ENCODE data around the gene OR5H6.

The OR5H6 gene

DNA sequence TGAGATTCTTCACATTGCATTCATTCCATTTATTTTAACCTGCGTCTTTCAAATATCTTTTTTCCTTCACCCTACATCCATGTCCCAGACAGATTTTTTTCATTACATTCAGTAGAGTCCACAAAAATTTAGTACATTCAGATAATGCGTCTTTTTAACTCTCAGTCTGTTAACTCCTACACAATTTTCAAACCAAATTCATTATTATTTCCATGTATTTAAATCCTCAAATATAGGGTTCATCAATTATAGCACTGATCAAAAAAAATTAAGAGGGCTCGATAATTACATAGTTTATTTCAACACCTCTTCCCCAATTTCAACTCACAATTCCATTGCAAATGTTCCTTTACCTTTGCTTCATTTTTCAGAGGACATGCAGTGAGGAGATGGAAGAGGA, at the start of gene OR5H6:
Gene OR5H6 (plus strand): TSS at position 301 of the 400 bp plus-strand sequence. CDS start 89 bp downstream, at position 390.
- CTCF ChIA-PET: no interaction called here

DNA sequence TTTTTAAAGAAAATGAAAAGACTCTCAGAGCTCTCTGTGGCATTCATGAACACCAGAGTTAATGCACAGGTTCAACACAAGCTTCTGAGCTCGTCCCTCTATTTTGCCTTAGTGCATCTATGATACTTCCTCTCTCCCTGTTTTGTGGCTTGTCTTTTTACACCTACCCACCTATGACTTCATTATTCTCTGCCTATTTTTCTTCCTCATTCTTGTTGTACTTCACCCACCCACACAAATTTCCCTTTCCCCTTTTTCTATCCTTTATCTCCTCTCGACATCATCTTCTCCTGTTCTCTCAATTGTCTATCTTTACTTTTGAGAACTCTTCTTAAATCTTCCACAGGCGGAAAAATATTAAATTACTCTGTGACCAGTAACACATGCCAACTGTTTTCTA, 49.0 kb upstream of the OR5H6 start:
- H3K4me3 ChIP-seq (ENCODE audit: low read depth, low read length): no peak overlapping the region
- H3K9me3 ChIP-seq (ENCODE audit: control insufficient read depth, insufficient read depth, low read depth, low read length): no peaks in the 10 kb centered on the region
- no peaks in the 10 kb centered on the region for H3K4me1 ChIP-seq (ENCODE audit: control insufficient read depth, insufficient read depth, low read length)
- TF ChIP-seq ZNF555 (tag by site-specific recombination; conservative IDR thresholded peaks at IDR 0.05) (no peak), ZFHX2 (tag by site-specific recombination; conservative IDR thresholded peaks at IDR 0.05) (no peak), TRIM28 (IDR thresholded peaks at IDR 0.05; ENCODE audit: borderline replicate concordance, low read length) (no peak), ZNF785 (tag by site-specific recombination; IDR thresholded peaks at IDR 0.05) (no peak), KLF9 (tag by site-specific recombination; IDR thresholded peaks at IDR 0.05; ENCODE audit: low read depth) (no peak)
- TF ChIP-seq, protein P1, sequence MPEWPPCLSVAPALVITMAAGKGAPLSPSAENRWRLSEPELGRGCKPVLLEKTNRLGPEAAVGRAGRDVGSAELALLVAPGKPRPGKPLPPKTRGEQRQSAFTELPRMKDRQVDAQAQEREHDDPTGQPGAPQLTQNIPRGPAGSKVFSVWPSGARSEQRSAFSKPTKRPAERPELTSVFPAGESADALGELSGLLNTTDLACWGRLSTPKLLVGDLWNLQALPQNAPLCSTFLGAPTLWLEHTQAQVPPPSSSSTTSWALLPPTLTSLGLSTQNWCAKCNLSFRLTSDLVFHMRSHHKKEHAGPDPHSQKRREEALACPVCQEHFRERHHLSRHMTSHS (tag by site-specific recombination; IDR thresholded peaks at IDR 0.05): no peak
- ChIA-PET CTCF (no interaction called here), POLR2A (no interaction called here)
- no peak overlapping the region for H3K27ac ChIP-seq (ENCODE audit: extremely low read depth, low read depth, low read length)
- no peaks in the 10 kb centered on the region for H3K36me3 ChIP-seq (ENCODE audit: control insufficient read depth in 2 of 2, insufficient read depth in 1 of 2, low read length in 2 of 2)

More for the DNA sequence above, at the start of gene OR5H6:
- H3K27ac ChIP-seq (ENCODE audit: extremely low read depth, low read depth, low read length): no peak within 1 kb of the TSS
- no peak within 1 kb of the TSS for H3K4me3 ChIP-seq (ENCODE audit: low read depth, low read length)
- POLR2A ChIA-PET: no interaction called here
- no peak for TF ChIP-seq GLI4 (tag by site-specific recombination; IDR thresholded peaks at IDR 0.05)
- TF ChIP-seq, protein P2, sequence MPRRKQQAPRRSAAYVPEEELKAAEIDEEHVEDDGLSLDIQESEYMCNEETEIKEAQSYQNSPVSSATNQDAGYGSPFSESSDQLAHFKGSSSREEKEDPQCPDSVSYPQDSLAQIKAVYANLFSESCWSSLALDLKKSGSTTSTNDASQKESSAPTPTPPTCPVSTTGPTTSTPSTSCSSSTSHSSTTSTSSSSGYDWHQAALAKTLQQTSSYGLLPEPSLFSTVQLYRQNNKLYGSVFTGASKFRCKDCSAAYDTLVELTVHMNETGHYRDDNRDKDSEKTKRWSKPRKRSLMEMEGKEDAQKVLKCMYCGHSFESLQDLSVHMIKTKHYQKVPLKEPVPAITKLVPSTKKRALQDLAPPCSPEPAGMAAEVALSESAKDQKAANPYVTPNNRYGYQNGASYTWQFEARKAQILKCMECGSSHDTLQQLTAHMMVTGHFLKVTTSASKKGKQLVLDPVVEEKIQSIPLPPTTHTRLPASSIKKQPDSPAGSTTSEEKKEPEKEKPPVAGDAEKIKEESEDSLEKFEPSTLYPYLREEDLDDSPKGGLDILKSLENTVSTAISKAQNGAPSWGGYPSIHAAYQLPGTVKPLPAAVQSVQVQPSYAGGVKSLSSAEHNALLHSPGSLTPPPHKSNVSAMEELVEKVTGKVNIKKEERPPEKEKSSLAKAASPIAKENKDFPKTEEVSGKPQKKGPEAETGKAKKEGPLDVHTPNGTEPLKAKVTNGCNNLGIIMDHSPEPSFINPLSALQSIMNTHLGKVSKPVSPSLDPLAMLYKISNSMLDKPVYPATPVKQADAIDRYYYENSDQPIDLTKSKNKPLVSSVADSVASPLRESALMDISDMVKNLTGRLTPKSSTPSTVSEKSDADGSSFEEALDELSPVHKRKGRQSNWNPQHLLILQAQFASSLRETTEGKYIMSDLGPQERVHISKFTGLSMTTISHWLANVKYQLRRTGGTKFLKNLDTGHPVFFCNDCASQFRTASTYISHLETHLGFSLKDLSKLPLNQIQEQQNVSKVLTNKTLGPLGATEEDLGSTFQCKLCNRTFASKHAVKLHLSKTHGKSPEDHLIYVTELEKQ (tag by site-specific recombination; IDR thresholded peaks at IDR 0.05; ENCODE audit: borderline replicate concordance): no peak
- no peaks in the 10 kb centered on the region for H3K9me3 ChIP-seq (ENCODE audit: control insufficient read depth, insufficient read depth, low read depth, low read length)
- no peaks in the 10 kb centered on the region for H3K4me1 ChIP-seq (ENCODE audit: control insufficient read depth, insufficient read depth, low read length)
- H3K36me3 ChIP-seq (ENCODE audit: control insufficient read depth in 2 of 2, insufficient read depth in 1 of 2, low read length in 2 of 2): no peaks in the 10 kb centered on the region

DNA sequence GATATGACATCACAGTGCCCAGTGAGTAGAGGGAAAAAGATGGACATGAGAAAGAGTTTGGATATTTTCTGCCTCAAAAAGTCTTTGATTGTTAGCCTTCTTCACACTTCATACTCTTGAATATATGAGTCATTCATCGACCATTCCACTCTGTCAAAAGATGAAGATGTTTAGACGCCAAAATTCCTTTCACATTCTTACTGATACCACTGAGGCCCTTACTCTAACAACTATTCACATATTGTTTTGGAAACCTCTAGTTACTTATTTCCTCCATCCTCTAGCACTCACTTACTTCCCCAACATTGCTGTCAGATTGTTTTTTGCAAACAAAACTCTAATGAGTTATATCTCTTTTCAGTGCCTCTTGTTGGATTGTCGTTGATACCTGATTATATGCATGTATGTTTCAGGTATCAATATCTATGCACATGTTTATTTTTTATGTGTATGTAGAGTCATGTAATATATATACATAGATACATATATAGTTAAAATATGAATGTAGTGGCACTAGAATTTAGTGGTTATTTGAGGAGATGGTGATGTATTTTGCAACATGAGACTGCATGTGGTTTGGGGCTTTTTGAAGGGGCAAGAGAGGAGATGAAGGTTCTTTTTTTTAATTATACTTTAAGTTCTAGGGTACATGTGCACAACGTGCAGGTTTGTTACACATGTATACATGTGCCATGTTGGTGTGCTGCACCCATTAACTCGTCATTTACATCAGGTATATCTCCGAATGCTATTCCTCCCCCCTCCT, 40.0 kb upstream of the OR5H6 start:
- POLR2A ChIA-PET: no interaction called here
- TF ChIP-seq ZBTB17 (tag by site-specific recombination; IDR thresholded peaks at IDR 0.05) (no peak), ZBTB1 (tag by site-specific recombination; IDR thresholded peaks at IDR 0.05) (no peak), ZIC2 (tag by site-specific recombination; IDR thresholded peaks at IDR 0.05) (no peak), MYNN (tag by site-specific recombination; IDR thresholded peaks at IDR 0.05; ENCODE audit: borderline replicate concordance) (no peak), GFI1B (tag by site-specific recombination; IDR thresholded peaks at IDR 0.05) (no peak), ZNF777 (tag by site-specific recombination; IDR thresholded peaks at IDR 0.05; ENCODE audit: borderline replicate concordance) (no peak), ZEB2 (tag by site-specific recombination; IDR thresholded peaks at IDR 0.05) (no peak), ZNF549 (tag by site-specific recombination; IDR thresholded peaks at IDR 0.05) (no peak), ZNF302 (tag by site-specific recombination; IDR thresholded peaks at IDR 0.05; ENCODE audit: low read depth) (no peak), MZF1 (tag by site-specific recombination; IDR thresholded peaks at IDR 0.05; ENCODE audit: borderline replicate concordance) (no peak), ZNF785 (tag by site-specific recombination; IDR thresholded peaks at IDR 0.05) (no peak), ZNF561 (tag by site-specific recombination; IDR thresholded peaks at IDR 0.05; ENCODE audit: borderline replicate concordance) (no peak), ZFHX2 (tag by site-specific recombination; conservative IDR thresholded peaks at IDR 0.05) (no peak), OSR2 (tag by site-specific recombination; IDR thresholded peaks at IDR 0.05) (no peak), ZNF114 (tag by site-specific recombination; IDR thresholded peaks at IDR 0.05) (no peak), OVOL3 (tag by site-specific recombination; IDR thresholded peaks at IDR 0.05) (no peak), RBAK (tag by site-specific recombination; IDR thresholded peaks at IDR 0.05) (no peak), ZNF23 (tag by site-specific recombination; IDR thresholded peaks at IDR 0.05; ENCODE audit: borderline replicate concordance) (no peak)
- no peaks in the 10 kb centered on the region for H3K9me3 ChIP-seq (ENCODE audit: control insufficient read depth, insufficient read depth, low read depth, low read length)
- H3K27ac ChIP-seq (ENCODE audit: extremely low read depth, low read depth, low read length): no peak overlapping the region
- no peak overlapping the region for H3K4me3 ChIP-seq (ENCODE audit: low read depth, low read length)
- CTCF ChIA-PET: no interaction called here
- no peaks in the 10 kb centered on the region for H3K4me1 ChIP-seq (ENCODE audit: control insufficient read depth, insufficient read depth, low read length)
- H3K36me3 ChIP-seq (ENCODE audit: control insufficient read depth in 2 of 2, insufficient read depth in 1 of 2, low read length in 2 of 2): no peaks in the 10 kb centered on the region
